HAP-1 (cell line): Measurements from ENCODE around the gene ANKFN1.

Source experiments
- DNase-seq, 2 experiments: peaks; one replicate each; pipeline ENCODE4 v3.0.0-alpha.2; 2016 to 2020; ENCODE audit warnings: low spot score in 2 of 2
- H3K27me3 ChIP-seq: fragments of 250-450 bp; sonication (Bioruptor Pico); 2 replicates; pipeline ENCODE4 v1.5.1; 2020; ENCODE audit warnings: low read depth, mild to moderate bottlenecking, moderate library complexity
- H3K36me3 ChIP-seq: fragments of 250-450 bp; sonication (Bioruptor Pico); replicated peaks from 2 replicates; pipeline ENCODE4 v1.5.1; 2020; ENCODE audit warnings: mild to moderate bottlenecking
- H3K4me1 ChIP-seq: fragments of 250-450 bp; sonication (Bioruptor Pico); 2 replicates; pipeline ENCODE4 v1.5.1; 2020; ENCODE audit warnings: mild to moderate bottlenecking
- H3K4me3 ChIP-seq: fragments of 250-450 bp; sonication (Bioruptor Pico); 2 replicates; pipeline ENCODE4 v1.5.1; 2020; ENCODE audit warnings: mild to moderate bottlenecking, moderate library complexity
- H3K9me3 ChIP-seq: fragments of 250-450 bp; sonication (Bioruptor Pico); 2 replicates; pipeline ENCODE4 v1.5.1; 2020; ENCODE audit warnings: mild to moderate bottlenecking, moderate library complexity
- in situ Hi-C: fragments of 300-500 bp; cut with MboI; formaldehyde crosslinking; loops from 3 replicates; pipeline ENCODE4 v1.14.3; 2020; ENCODE audit warnings: low sequenced_read_pairs, inconsistent platforms, mixed read lengths

Gene ANKFN1

DNA sequence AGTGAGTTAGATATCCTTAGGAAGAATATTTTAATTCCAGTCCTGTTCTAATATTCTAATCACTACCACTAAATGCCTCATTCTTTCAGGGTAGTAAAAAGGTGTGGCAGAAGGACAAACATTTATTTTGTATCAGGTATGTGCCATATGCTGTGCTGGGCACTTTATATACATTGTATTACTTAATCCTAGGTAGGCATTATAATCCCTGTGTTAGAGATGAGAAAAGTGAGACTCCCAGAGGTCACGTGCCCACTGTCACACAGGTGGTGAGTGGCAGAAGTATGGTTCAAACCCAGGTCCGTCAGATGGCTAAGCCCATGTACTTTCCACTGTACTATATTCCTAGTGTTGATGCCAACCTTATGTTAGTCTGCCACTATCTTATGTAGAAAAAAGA, 335.5 kb downstream of the ANKFN1 start:
- Histone ChIP-seq H3K27me3 (no peaks in the 10 kb centered on the region), H3K36me3 (no peaks in the 10 kb centered on the region), H3K4me3 (no peak overlapping the region), H3K4me1 (no peaks in the 10 kb centered on the region), H3K9me3 (no peaks in the 10 kb centered on the region)
- no peak for DNase-seq
- in situ Hi-C loops: no loop called here

- DNase-seq: no peak
- in situ Hi-C loops: no loop called here
- Histone ChIP-seq H3K27me3 (no peaks in the 10 kb centered on the region), H3K36me3 (no peaks in the 10 kb centered on the region), H3K4me3 (no peak overlapping the region), H3K9me3 (no peaks in the 10 kb centered on the region), H3K4me1 (no peaks in the 10 kb centered on the region)
Observed at GRCh38 chr17:56489980-56490379, 336.7 kb downstream of the ANKFN1 start.

GRCh38 chr17:56495556-56495955, 342.3 kb downstream of the ANKFN1 start:
- H3K36me3 ChIP-seq: no peaks in the 10 kb centered on the region
- in situ Hi-C loops: no loop called here
- no peaks in the 10 kb centered on the region for H3K27me3 ChIP-seq
- DNase-seq: no peak
- H3K4me3 ChIP-seq: no peak overlapping the region
- H3K4me1 ChIP-seq: no peaks in the 10 kb centered on the region
- no peaks in the 10 kb centered on the region for H3K9me3 ChIP-seq

DNA sequence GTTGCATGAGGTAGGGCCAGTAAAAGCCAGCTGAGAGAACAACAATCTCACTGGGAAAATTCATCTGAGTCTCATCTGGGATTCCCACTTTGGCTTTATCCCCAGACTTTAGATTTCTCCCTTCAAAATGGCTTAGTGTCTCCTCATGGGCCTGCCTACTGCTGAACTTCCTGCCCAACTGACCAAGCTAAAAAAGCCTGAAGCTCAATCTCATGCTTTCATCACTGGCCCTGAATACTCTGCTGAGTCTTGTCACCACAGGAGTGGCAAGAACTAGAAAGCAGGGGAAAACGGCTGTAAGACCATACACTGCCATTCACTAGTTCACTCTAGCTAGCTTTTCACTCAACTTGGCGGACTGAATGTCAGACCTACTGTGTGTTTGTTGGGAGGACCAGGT, 343.9 kb downstream of the ANKFN1 start:
- no peak for DNase-seq
- Histone ChIP-seq H3K4me1 (no peaks in the 10 kb centered on the region), H3K27me3 (no peaks in the 10 kb centered on the region), H3K36me3 (no peaks in the 10 kb centered on the region), H3K9me3 (no peaks in the 10 kb centered on the region), H3K4me3 (no peak overlapping the region)
- in situ Hi-C loops: no loop called here

DNA sequence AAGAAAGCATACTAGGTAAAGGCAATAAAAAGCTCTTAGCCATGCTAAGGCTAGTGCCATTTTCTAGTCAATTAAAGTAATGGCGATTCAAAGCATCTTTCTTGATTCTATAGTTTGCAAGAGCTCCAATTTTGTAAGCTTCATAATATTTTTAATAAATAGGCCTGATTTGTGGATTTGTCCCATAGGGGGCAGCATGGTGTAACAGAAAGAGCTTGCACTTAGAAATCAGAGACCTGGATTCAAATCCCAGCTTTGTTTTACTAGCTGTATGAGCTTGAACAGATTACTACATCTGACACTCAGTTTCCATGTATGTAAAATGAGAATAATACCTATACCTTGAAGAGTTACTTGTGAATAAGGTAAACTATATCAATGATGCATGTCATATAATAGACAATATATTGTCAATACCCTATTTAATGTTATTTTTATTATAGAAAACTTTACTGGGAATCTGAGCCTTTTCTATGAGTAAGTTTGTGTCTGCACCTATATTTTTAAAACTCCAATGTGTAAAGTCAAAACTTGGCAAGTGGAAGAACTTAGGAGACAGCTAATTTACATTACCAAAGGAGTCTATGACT, 346.6 kb downstream of the ANKFN1 start:
- H3K9me3 ChIP-seq: no peaks in the 10 kb centered on the region
- no peak overlapping the region for H3K4me3 ChIP-seq
- H3K27me3 ChIP-seq: 0 out of 2 replicates have a peak, but pooled peaks cover 2% of the 10 kb centered on the region
- in situ Hi-C loops: loop anchor here (10.0 kb wide), 1 partner anchor 215 kb away; no protein-coding TSS in a partner anchor
- peak; percentile 14 to 62 for DNase-seq
- H3K4me1 ChIP-seq: no peaks in the 10 kb centered on the region
- H3K36me3 ChIP-seq: no peaks in the 10 kb centered on the region

- in situ Hi-C loops: loop anchor here (10.0 kb wide), 1 partner anchor 213 kb away; no protein-coding TSS in a partner anchor
- Histone ChIP-seq H3K27me3 (0 out of 2 replicates have a peak, but pooled peaks cover 2% of the 10 kb centered on the region), H3K9me3 (no peaks in the 10 kb centered on the region), H3K36me3 (no peaks in the 10 kb centered on the region), H3K4me3 (no peak overlapping the region), H3K4me1 (no peaks in the 10 kb centered on the region)
- DNase-seq: no peak
Observed at GRCh38 chr17:56502120-56502654, 348.9 kb downstream of the ANKFN1 start.

DNA sequence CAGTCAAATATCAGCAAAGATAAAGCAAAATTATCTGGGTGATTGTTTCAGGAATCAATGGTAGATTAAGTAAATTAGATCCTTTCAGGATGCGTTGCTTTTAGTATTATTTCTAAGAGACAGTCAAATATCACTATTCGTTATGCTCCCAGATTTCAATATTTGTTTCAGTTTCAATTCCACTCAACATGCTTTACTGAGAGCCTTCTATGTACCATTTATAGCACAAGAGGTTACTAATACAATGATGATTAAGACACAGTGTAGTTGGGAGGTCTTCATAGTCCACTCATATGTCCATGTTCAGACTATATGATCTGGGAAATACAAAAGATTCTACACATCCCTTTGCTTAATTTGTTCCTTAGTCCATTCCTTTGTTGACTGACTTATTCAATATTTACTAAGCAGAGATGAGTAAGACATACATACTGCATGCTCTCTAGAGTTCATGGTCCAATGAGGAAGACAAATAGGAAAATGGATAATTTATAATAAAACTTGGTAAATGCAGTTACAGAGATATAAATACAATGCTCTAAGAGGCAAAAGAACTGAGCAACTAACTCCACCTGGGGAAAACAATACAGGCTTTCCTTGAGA, 352.0 kb downstream of the ANKFN1 start:
- DNase-seq: no peak
- H3K4me3 ChIP-seq: no peak overlapping the region
- H3K27me3 ChIP-seq: 0 out of 2 replicates have a peak, but pooled peaks cover 2% of the 10 kb centered on the region
- no peaks in the 10 kb centered on the region for H3K9me3 ChIP-seq
- H3K4me1 ChIP-seq: no peaks in the 10 kb centered on the region
- in situ Hi-C loops: loop anchor here (10.0 kb wide), 1 partner anchor 210 kb away; no protein-coding TSS in a partner anchor
- no peaks in the 10 kb centered on the region for H3K36me3 ChIP-seq

GRCh38 chr17:56506349-56506748, 353.1 kb downstream of the ANKFN1 start:
- Histone ChIP-seq H3K4me3 (no peak overlapping the region), H3K27me3 (0 out of 2 replicates have a peak, but pooled peaks cover 2% of the 10 kb centered on the region), H3K4me1 (no peaks in the 10 kb centered on the region), H3K36me3 (no peaks in the 10 kb centered on the region), H3K9me3 (no peaks in the 10 kb centered on the region)
- no peak for DNase-seq
- in situ Hi-C loops: loop anchor here (10.0 kb wide), 1 partner anchor 208 kb away; no protein-coding TSS in a partner anchor

- Histone ChIP-seq H3K36me3 (no peaks in the 10 kb centered on the region), H3K27me3 (peaks cover 2% of the 10 kb centered on the region; the same call in 1 of the 2 replicates), H3K9me3 (no peaks in the 10 kb centered on the region), H3K4me3 (no peak overlapping the region), H3K4me1 (no peaks in the 10 kb centered on the region)
- in situ Hi-C loops: no loop called here
- DNase-seq: no peak
Observed at GRCh38 chr17:56510554-56511342, 357.5 kb downstream of the ANKFN1 start.

- Histone ChIP-seq H3K9me3 (no peaks in the 10 kb centered on the region), H3K27me3 (peaks cover 12% of the 10 kb centered on the region), H3K4me1 (no peaks in the 10 kb centered on the region), H3K36me3 (no peaks in the 10 kb centered on the region), H3K4me3 (no peak overlapping the region)
- in situ Hi-C loops: no loop called here
- DNase-seq: no peak
Observed at GRCh38 chr17:56514264-56514663, 361.0 kb downstream of the ANKFN1 start.

- Histone ChIP-seq H3K4me1 (no peaks in the 10 kb centered on the region), H3K36me3 (no peaks in the 10 kb centered on the region), H3K4me3 (no peak overlapping the region), H3K27me3 (peaks cover 12% of the 10 kb centered on the region), H3K9me3 (no peaks in the 10 kb centered on the region)
- no peak for DNase-seq
- in situ Hi-C loops: no loop called here
Observed at GRCh38 chr17:56514899-56515298, 361.6 kb downstream of the ANKFN1 start.

GRCh38 chr17:56521414-56522141, 368.3 kb downstream of the ANKFN1 start:
- H3K36me3 ChIP-seq: no peaks in the 10 kb centered on the region
- H3K27me3 ChIP-seq: peaks cover 11% of the 10 kb centered on the region
- in situ Hi-C loops: no loop called here
- DNase-seq: no peak
- H3K9me3 ChIP-seq: no peaks in the 10 kb centered on the region
- no peaks in the 10 kb centered on the region for H3K4me1 ChIP-seq
- H3K4me3 ChIP-seq: no peak overlapping the region

DNA sequence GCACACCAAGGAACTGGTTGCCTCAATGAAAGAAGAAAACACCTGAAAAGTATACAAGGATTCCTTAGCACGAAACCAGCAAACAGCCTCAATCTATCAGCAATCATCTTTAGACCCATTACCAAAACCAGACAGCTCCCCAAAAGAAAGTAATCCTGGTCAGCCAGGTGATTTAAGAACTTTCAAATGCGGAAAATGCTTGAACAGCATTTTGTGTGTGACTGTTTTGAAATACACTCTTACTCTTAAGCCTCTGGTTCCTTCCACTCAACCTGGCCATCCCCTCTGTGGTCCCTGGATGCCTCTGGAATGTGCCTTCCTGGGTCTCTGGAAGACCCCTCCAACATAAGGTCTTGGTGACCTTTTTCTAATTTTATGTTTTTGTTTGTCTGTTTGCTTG, 369.8 kb downstream of the ANKFN1 start:
- Histone ChIP-seq H3K4me3 (no peak overlapping the region), H3K36me3 (no peaks in the 10 kb centered on the region), H3K9me3 (no peaks in the 10 kb centered on the region), H3K4me1 (no peaks in the 10 kb centered on the region), H3K27me3 (0 out of 2 replicates have a peak, but pooled peaks cover 3% of the 10 kb centered on the region)
- no peak for DNase-seq
- in situ Hi-C loops: no loop called here
